HG03196 (cell line): ENCODE measurements around the gene UNC13D.
"Not testable (repeated sequence)": the region's sequence is repeated elsewhere in the genome, so short reads cannot be mapped to it uniquely, and the experiment has no call there.

Source experiments
- ATAC-seq: cut with Tn5 transposase; IDR thresholded peaks from one replicate; pipeline ENCODE4 v1.9.1; 2021; ENCODE audit not compliant: unreplicated experiment

The UNC13D gene

DNA sequence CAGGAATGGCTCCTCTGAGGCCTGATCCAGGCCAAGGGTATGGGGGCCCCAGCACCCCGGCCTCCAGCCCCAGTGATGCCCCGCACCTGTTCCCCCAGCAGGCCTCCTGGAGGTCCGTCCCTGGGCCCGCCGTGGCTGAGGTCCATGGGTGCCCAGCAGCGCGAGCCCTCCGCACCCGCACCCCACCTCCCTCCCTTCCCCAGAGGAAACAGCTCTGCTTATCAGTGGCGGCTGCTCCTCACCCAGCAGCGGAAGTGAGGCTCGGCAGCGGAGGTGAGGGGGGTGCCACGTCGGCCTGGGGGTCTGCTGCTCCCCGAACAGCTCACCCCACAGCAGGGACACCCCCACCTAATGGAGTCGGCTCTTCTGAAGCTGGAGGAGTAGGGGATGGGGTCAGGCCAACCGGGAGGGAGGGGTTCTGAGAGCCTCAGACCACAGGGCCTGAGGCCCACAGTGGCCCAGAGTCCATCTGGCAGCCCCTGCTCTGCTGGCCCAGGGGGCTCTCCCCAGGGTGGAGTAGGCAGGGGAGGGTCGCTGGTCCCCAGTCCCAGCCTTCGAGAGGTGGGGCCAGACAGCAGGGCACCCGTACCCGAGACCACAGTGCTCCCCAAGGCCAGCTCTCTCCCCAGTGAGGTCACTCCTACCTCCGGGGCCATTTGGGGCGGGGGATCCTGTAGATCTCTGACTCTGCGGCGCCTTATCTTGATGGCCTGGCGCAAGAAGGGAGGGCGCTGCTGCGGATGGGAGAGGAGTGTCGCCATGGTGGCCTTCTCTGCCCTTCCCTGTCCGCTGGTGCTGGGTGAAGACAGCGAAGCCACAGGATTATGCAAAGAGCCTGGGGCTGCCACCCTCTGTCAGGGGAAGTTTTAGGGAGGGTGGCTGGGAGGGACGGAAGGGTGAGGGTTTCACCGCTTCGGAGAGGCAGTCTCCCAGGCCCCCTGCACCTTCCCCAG is at the start of gene UNC13D:
Gene UNC13D (minus strand): TSS at position 828 of the 953 bp plus-strand sequence. CDS start 67 bp downstream, at position 761.
- no peak for ATAC-seq

DNA sequence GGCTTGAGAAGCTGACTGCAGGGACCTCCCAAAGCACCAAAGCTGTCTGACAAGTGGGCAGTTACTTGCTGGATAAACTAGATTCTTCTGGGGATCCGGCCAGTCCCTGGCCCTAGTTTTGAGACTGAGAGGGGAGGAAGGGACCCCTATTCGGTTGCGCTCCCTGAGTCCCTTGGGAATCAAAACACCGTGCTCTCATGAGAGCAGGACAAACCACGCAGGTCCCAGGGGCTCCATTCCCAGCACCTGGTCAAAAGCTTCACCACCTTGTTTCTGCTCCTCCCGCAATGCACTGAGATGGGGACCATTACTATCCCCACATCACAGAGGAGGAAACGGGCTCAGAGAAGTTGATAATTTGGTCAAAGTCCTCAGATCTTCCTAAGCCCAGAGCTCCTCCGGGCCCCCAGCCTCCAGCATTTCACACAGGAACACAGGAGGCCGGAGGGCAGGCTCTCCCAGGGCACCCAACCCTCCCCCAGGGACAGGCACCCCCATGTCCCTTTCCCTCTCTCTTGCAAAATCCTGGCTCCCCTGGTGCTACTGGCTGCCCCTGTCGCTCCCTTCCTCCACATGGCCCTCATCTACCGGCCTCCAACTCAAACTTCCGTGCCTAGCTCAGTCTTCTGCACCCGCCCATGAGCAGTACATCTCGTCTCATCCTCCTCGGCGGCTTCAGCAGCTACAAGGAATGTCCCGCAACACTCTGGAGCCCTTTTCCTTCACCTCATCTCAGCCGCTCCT is 49.3 kb upstream of the UNC13D start:
- ATAC-seq: no peak

DNA sequence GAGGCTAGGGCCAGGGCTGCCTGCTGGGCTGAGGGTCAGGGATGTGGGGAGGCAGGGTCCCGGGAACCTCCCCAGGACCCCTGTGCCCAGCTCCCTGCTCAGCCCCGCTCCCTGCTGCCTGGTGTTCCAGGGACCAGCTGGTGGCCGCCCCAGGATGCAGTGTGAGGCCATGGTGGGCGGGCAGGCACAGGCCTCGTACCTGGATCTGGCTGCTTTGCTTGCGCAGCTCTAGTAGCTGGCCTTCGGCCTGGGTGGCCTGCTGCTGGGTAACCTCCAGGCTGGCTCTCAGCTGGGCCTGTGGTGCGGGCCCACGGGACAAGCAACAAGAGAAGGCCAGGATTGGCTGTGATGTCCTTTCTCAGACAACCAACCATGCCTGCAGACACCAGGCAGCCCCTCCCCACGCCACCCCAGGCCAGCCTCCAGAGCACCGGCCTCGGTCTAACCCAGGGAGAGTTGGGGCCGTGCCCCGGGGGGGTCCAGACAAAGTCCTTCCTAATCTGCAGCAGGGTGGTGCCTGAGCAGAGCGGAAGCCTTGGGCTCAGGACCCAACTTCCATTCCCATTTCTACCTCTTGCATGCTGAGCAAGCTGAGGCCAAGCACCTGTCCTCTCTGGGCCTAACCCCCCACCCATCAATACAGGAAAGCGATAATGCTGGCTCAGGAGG is 48.5 kb upstream of the UNC13D start:
- no peak for ATAC-seq

DNA sequence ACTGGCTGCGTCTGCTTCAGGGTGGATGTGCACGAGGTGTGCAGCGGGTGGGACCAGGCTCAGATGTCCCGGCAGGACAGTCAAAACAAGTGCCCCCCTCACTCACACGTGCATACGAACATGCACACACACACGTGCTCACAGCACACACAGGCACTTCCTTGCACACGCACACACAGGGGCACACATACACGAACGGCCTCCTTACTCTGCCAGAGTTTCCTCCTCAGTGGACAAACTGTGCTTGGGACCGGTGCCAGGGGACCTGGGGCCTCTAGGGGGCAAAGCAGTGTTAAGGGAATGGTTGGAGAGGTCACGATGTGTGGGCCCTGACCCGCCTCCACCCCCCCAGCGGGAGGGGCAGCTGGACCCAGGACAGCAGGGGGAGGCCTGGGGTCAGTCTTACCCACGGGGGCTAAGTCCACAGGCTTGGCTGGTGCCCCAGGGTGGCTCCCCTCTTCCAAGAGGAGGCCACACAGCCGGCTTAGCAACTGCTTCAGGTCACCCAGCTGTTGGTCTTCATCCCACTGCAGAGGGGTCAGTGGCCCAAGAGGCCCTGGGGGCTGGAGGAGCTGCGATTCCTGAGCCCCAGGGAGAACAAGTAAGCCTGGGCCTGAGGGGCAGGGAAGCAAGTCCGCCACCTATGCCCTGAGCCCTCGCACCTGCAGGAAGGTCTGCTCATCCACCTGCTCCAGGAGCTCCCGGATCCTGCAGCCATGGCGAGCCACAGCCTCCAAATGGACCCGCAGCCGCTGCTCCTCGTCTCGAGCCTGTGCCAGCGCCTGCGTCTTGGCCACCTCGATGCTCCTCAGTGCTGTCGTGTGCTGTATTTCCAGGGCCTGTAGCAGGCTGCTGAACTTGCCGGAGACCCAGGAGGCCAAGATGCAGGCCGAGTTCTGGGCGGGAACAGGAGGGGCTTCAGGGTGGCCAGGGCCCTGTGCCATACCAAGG is 47.7 kb upstream of the UNC13D start:
- ATAC-seq: no peak

DNA sequence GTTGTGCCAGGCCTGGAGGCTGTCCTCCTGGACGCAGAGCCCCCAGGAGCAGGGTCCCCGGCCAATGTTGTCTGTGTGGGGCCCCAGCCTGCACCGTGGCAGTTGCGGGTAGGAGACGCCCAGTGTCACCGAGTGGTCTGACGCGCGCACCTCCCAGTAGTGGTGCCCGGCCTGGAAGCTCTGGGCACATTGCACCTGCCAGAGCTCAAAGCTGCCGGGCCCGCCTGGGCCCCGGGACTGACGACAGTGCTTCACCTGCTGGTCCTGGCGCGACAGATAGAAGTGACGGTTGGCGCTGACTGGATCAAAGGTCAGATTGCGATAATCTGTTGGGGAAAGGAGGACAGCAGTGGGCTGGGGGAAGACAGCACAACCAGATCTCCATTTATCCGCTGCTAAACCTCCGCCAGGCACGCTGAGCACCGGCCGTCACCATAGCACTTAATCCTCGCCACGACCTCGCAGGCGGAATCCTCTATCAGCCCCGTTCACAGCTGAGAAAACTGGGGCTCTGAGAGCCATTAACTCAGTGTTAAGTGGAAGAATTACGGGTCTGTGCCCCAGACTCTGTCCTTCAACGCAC is 46.9 kb upstream of the UNC13D start:
- no peak for ATAC-seq

DNA sequence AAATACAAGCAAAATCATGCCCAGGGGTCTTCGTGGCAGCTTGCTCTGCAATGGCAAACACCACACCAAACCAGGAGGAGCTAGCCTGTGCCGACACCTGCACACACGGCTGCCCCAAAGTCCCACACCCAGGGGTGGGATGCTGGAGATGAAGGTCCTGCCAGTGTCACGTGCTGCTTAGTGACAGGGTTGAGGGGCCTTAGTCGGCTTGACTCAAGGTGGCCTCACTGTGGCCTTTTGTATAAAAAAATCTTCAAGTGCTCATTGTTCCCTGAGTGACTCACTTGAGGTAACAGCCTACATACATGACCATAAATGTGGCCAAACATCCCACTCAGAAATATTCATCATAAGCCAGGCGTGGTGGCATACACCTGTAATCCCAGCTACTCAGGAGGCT is 45.2 kb upstream of the UNC13D start:
- ATAC-seq: no peak

DNA sequence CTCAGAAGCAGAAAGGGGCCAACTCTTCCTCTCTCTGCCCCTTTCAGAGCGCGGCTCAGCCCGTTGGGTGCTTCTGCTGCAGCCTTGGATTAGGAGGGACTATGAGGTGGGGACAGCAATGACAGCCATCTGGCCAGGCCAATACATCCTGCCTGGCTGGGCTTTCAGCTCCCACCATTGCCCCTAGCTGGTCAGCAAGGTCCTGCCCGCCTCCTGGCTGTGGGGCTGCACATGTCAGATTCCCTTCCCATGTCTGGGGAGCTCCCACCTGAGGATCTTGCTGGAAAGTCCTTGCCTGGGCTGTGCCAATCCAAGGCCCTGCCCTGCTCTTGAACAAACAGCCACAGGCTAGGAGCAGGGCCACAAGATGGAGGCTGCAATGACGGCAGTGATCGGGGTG is 44.3 kb upstream of the UNC13D start:
- no peak for ATAC-seq

DNA sequence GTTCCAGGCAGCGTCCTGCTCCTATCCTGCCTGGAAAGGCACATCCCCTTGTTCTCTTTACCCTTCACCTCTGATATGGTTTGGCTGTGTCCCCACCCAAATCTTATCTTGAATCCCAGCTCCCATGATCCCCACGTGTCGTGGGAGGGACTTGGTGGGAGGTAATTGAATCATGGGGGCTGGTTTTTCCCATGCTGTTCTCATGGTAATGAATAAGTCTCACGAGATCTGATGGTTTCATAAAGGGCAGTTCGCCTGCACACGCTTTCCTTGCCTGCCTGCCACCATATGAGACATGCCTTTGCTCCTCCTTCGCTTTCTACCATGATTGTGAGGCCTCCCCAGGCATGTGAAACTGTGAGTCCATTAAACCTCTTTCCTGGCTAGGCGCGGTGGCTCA is 41.7 kb upstream of the UNC13D start:
- not testable (repeated sequence) for ATAC-seq

DNA sequence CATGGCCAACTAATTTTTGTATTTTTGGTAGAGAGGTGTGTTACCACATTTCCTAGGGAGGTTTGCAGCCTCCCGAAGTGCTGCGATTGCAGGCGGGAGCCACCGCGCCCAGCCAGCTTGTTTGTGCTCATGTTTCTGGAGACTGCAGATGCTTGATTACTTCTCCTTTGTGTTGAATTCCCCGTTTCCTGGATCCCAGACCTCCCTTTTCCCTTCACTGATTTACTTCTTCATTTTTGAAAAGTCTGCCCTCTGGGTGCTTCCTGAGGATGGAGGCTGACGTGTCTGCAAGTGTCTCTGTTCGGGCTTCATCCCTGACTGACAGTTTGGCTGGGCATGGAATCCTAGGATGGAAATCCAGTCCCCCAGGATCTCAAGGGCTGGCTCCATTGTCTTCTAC is 41.2 kb upstream of the UNC13D start:
- ATAC-seq: no peak

DNA sequence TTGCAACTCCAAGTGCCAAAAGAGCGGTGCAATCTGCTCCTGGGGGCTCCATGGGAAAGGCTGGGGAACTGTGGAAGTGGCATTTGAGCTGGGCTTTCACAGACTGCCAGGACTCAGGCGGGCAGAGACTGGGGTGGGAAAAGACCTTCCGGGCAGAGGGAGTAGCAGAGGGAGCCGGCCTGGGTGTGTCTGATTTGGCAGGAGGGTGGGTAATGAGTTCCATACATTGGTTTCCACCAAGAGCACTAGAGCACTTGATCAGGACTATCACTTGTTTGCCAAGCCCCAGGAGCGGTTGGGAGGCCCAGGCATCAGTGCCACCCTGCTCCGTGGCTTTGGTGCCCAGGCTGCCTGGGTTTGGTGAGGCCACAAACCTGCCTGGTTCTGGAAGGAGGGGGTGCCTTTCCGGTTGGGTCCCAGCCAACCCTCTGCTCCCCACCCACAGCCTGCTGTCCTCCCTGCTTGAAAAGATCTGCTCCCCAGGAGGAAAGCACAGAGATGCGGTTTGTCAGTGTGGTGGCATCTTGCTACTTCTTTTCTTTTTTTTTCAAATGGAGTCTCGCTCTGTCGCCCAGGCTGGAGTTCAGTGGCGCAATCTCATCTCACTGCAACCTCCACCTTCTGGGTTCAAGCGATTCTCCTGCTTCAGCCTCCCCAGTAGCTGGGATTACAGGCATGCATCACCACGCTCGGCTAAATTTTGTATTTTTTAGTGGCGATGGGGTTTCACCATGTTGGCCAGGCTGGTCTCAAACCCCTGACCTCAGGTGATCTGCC is 37.7 kb upstream of the UNC13D start:
- ATAC-seq: no peak

DNA sequence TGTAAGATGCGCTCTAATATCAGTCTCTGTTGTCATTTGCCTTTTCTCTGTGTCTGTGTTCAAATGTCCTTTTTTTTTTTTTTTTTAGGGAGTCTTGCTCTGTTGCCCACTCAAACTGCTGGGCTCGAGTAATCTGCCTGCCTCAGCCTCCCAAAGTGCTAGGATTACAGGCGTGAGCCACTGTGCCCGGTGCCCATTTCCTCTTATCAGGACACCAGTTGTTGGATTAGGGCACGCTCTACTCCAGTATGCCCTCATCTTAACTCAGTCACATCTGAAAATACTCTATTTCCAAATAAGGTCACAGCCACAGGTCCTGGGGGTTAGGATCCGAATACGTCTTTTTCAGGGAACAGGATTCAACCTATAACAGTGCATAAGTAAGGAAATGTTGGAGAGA is 36.1 kb upstream of the UNC13D start:
- ATAC-seq: no peak

DNA sequence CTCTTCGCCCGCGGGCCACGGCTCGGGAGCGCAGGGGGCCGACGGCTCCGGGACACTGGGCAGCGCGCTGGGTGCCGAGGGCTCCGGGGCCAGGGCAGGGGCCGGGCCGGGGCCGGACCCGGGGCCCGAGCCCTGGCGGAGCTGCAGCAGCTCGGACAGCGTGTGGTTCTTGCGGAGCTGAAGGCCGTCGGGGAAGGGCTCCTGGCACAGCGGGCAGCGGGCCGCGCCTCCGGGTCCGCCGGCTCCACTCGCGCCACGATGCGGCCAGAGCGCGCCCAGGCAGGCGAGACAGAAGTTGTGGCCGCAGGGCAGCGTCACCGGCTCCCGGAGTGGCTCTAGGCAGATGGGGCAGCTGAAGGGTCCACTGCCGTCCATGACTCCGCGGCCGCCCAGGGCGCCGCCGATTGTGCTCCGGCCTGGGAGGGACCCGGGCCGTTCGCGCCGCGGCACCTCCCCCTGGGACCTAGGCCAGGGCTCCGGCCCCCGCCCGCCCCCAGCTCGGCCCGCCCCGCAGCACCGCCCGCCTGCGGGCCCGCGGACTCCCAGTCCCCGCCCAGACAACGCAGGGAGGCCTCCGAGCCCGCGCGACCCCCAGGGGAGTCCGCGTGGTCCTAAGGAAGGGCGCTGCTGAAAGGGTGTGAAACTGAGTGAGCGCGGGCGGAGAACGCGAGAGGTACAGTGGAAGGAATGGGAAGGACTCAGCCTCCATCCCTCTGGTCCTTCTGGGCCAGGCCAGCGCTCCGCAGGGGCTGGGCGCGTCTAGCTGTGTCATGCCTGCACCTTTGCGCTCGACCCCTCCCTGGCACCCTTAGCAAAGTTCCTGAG is 34.2 kb upstream of the UNC13D start, which contains the start of gene TRIM47:
Gene TRIM47 (minus strand): TSS at position 408 of the 825 bp plus-strand sequence. CDS start 33 bp downstream, at position 375.
- no peak for ATAC-seq

DNA sequence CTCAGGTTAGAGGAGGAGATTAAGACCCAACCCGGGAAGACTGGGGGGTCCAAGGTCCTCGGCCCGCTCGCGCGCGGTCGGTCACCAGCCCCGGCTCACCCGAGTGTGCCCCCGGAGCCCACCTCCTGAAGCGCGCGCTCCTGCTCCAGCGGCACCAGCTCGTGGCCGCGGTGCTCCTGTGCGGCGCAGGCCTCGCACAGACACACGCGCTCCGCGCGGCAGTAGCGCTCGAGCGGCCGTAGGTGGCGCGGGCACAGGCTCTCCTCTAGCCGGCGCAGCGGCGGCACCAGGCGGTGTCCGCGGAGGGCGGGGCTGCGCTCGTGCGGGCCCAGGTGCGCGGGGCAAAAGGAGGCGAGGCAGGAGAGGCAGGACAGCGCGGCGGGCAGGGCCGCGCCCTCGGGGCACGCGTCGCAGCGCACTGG is 33.6 kb upstream of the UNC13D start:
- no peak for ATAC-seq

DNA sequence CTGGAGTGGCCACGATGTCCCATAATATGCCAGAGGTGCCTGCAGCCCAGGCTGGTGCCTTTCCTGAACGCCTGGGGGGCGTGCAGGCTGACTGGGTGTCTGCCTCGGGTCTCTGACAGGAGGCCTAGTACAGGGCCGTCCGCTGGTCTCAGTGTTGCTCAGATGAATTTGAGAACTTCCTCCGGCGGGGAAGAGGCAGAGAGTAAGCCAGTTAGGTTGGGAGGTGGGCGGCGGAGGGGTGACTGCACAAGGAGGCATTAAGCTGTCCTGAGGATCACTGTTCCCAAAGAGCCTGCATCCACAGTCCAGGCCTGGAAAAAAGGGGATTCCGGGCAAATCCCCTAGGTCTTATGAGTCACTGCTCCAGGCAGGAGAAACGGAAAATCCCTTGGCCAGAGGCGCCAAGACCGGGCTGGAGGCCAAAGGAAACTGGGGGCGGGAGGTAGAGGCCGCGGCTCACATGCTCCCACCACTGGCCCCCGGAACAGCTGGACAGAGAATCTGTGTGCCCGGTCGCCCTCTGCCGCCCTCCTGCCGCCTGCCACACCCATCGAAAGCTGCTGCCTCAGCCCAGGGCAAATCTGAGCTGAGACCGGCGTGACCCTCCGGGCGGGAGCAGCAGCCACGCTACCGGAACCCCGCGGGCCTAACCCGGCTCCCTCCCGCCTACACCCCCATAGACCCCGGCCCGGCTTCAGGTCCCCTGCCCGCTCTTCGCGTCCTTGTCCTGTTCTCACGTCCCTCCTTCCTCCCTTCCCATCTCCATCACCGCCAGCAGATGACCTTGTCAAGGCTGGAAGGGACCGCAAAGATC is 32.9 kb upstream of the UNC13D start:
- no peak for ATAC-seq

DNA sequence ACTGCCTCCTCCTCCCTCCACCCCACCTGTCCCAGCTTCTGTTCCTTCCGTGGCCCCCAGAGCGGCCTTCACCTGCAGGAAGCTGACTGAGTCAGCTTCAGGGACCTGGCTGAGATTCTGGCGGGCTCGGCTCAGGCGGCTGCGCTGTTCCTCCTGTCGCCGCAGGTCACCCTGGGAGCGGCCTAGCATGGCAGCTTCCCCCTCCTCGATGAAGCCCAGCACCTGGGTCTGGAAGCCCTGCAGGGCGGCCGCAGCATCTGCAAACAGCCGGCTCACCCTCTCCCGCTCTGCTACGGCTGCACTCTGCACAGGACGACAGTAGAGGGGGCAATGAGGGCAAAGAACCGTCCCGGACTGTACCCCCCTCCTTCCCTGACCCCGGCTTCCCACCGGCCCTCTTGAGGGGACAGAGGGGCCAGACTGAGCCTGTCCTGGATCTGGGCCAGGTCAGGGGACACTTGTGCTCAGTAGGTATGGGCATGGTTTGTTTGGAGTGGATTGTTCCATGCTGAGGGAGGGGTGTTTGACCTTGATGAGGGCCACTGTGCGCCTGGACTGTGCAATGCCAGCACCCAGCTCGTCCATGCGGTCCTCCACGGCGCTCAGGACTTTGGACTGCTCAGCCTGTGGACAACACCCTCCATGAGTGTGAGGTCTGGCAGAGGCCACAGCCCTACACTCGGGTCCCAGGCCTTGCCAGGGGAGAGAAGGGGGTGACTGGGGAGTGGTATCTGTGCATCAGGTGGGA is 32.2 kb upstream of the UNC13D start:
- no peak for ATAC-seq

DNA sequence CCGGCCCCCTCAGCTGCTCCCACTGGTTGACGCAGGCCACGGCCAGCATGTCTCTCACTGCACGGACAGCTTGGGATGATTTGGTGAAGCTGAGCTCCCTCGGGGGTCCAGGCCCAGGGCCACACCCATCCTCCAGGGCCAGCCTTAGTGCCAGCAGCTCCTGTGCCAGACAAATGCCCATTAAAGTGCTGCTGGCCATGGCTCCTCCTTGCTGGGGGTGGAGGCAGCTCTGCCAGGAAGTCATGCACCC is 31.7 kb upstream of the UNC13D start:
- ATAC-seq: no peak
